GM21825 (cell line): ENCODE results near the gene TMCO6.
A peak's percentile ranks its signal among the peaks of the same experiment; 100 is the strongest.

Experiments
- ATAC-seq: cut with Tn5 transposase; IDR thresholded peaks from one replicate; pipeline ENCODE4 v1.9.1; 2021; ENCODE audit warnings: mild to moderate bottlenecking, moderate library complexity; ENCODE audit not compliant: unreplicated experiment

Gene TMCO6

GRCh38 chr5:140672455-140673186 is 33.4 kb downstream of the TMCO6 start:
- ATAC-seq, result no peak

DNA sequence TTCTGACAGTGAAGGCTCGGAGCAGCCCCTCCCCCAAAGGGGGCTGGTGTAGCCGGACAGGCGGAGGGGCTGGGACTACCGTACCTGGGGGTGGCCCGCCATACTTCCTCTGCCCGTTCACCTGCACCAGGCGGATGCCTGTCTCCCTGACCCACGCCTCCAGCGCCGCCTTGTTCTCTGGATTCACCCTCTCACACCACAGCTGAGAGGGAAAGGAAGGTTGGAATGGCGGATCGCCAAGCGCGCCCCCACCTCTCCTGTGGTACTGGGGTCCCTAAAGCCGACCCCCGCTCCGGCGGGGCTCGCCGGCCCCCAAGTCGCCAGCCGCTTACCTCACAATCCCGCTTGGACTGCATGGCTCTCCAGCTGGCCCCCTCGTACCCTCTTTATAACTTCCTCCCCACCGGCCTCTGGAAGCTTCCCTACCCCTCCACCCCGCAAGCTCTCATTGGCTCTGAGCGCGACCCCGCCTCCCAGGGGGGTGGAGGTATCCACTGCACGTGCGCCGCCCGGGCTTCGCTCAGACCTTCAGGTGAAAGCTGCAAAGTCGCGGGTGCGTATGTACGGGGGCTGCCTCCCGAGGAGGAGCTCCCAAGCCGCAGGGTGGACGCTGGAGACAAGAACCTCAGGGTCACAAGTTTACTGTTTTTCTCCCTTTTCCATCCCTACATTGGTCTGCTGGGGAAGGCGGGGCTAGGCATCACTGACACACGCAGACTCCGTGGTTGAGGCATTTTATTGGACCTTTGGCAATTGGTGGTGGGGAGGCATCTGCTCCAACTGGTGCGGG is 34.1 kb downstream of the TMCO6 start, which contains the start of gene DND1:
Gene DND1 (minus strand): TSS at position 390 of the 790 bp plus-strand sequence. CDS start 34 bp downstream, at position 356.
- ATAC-seq, result no peak

- ATAC-seq, result no peak
Measured at GRCh38 chr5:140674211-140674610, 35.0 kb downstream of the TMCO6 start.

GRCh38 chr5:140674629-140675028 is 35.4 kb downstream of the TMCO6 start:
- no peak for ATAC-seq

DNA sequence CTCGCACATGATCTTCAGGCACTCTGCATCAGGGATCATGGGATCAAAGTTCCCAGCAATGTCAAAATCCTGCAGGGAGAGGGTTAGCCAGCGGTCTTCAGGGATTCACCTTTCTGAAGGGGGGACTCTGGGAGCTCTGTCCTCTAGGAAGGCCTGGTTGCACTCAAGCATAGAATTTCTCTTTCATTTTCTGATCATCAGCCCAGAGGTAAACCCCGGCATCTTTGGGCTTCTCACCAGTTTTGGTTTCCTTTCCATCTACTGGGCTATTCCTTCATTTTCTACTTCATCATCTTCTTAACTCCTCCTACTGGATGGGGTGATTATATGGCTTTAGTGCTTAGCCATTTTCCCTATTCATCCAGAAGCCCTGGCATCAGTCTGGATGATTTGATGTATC is 38.7 kb downstream of the TMCO6 start:
- ATAC-seq, result no peak

DNA sequence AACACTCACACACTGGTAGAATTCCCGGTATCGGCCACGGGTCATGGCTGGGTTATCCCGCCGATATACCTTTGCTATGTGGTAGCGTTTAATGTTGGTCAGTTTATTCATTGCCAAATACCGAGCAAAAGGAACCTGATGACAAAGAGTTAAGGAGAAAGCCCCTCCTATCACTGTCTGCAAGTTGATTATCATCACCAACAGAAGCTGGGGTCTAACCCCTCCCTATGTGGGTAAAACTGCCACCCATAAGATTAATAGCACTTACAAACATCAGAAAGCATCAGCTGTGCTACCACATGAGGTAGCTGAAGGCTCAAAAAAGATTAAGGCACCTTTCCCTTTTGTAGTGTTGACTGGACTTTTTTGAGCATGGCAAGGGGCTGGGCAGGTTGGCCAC is 39.7 kb downstream of the TMCO6 start:
- no peak for ATAC-seq

DNA sequence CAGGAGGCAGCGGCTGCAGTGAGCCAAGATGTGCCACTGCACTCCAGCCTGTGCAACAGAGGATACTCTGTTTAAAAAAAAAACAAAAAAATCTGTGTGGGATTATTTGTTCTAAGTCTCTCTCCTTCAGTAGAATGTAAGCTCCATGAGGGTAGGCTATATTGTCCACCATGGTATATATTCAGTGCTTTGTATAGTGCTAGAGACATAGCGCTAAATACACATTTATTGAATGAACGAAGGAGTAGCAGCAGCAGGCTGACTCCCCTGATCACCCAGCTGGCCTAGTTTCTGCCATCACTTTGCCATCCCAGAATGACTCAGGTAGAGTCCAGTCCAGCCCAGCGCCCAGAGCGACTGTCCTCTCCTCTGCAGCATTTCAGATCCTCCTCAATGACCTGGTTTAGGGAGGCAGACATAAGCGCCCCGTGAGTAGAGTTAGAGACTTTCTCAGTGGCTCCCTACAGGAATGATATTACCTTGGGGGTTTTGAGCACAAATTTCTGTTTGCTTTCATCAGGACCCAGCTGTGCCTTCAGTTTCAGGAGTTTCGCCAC is 51.2 kb downstream of the TMCO6 start:
- ATAC-seq, result peak; percentile 6

DNA sequence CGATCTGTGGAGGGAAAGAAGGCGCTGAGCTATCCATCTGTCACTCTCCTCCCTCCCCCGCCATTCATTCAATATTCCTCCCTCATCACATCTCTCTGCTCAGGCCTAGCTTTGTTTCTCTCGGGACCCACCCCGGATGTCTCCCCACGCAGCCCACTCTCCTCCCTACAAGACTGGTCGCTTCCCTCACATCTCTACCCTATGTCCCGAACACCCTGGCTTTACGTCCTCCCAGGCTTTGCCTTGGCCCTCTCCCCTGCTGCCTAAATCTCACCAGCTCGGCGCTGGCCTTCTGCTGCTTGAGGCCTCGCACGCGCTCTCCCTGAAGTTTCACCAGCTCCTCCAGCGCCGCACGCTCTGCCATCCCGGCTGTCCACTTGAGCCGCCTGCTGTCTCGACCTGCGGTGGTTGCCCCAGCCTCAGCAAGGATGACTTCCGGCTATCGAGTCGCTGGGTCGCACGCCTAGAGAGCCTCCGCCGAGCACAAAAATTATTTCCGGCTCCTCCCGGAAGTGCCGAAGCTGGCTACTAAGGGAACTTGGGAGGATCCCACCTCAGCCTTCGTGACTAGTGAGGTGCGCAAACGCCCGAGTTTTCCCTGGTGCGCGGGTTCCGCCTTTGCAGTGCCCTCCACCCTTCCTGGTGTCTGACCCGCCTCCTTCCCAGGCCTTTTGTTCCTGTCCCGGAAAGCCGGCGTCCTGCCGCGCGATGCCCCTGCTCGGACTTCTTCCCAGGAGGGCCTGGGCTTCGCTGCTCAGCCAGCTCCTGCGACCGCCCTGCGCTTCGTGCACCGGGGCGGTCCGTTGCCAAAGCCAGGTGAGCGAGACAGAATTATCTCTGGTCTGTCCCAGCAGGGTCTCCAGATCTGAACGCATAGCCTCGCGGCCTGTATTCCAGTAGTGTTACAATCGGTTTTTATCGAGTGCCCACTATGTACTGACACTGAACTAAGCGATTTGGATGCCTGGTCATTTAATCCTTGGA is 52.0 kb downstream of the TMCO6 start, which contains the start of the genes HARS1 and HARS2:
Gene HARS1 (minus strand): TSS at position 430 of the 984 bp plus-strand sequence. CDS start 66 bp downstream, at position 364.
Gene HARS2 (plus strand): TSS at position 515 of the 984 bp plus-strand sequence. CDS start 194 bp downstream, at position 709.
- peak; percentile 98 for ATAC-seq

GRCh38 chr5:140694276-140694675 is 55.0 kb downstream of the TMCO6 start:
- ATAC-seq, result no peak
